NCI-H524 treated with DMSO at 0.1 percent for 48 hours (cell line): ENCODE results near the gene AFAP1L2.
"Not testable (repeated sequence)": the region's sequence is repeated elsewhere in the genome, so short reads cannot be mapped to it uniquely, and the experiment has no call there.

ENCODE experiments used
- DNase-seq: peaks from one replicate; lab custom pipeline; 2025; lab: John Stamatoyannopoulos, UW

AFAP1L2 gene

GRCh38 chr10:114359953-114360345 lies 44.4 kb downstream of the AFAP1L2 start:
- no peak for DNase-seq

GRCh38 chr10:114359041-114359952 lies 45.0 kb downstream of the AFAP1L2 start:
- DNase-seq = no peak

GRCh38 chr10:114357515-114357996 lies 46.7 kb downstream of the AFAP1L2 start:
- no peak for DNase-seq

GRCh38 chr10:114356751-114357514 lies 47.4 kb downstream of the AFAP1L2 start:
- no peak for DNase-seq

- no peak for DNase-seq
Measured at GRCh38 chr10:114356126-114356525, 48.2 kb downstream of the AFAP1L2 start.

DNA sequence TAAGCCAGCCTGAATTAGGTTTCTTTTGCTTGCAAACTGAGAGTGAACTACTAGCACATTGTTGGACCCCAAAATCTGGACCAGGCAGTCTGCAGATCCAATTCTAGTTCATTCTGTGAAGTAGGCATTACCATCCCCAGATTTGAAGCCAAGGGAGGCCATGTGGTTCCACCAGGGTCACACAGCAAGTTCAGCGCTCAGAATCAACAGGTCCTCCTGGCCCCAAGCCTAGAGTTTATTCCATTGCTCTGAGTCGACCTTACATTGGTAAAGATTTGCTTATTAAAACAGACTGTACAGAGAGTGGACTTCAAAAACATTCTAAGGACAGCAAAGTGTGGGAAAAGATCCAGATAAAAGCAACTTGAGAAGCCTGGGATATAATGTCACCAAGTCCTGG lies 50.9 kb downstream of the AFAP1L2 start:
- DNase-seq = no peak

DNA sequence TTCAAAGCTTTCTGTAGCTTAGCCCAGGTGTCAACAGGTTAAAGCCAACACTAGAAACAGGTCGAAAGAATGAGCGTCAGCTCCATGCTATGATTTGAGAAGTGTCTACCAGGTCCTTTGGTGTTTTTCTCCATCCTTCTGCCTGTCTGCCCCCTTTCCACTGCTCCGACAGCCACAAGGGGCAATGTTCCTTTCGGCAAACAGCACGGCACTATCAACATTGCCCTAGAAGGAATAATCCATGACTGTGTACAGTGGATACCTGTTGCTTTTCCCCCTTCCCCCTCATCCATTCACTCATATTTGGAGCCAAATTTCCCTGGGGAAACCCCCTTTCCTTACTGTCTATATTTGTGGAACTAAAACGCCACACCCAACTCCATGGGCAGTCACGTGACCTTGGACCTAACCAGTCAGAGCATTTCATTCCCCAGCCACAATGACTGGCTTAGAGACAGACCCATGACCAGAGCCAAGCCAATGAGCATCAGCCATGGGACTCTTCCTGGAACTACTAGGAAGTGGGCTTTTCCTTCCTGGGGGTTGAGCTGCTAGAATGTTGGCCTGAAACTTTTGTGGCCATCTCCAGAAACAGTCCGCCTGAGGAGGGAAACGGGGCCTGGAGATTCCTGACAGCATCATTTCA lies 51.5 kb downstream of the AFAP1L2 start:
- no peak for DNase-seq

DNA sequence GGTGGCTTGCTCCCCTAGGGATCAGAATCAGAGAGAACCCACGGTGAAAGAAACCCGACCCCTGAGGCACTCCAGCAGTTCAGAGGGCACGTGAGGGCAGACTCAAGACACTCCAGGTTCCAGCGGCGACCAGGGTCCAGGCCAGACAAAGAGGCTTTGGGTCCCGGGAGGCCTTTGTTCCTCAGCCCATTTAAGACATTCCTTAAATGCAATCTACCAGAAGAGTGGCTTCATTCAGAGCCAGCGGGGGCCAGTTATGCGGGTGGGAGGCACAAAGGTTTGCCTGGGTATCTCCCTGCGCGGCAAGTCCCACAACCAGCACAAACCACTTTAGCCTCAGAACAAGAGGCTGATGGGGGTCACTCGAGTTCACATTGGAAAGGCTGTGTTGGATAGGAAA lies 53.6 kb downstream of the AFAP1L2 start:
- DNase-seq = no peak

- DNase-seq = no peak
Measured at GRCh38 chr10:114349522-114350215, 54.6 kb downstream of the AFAP1L2 start.

DNA sequence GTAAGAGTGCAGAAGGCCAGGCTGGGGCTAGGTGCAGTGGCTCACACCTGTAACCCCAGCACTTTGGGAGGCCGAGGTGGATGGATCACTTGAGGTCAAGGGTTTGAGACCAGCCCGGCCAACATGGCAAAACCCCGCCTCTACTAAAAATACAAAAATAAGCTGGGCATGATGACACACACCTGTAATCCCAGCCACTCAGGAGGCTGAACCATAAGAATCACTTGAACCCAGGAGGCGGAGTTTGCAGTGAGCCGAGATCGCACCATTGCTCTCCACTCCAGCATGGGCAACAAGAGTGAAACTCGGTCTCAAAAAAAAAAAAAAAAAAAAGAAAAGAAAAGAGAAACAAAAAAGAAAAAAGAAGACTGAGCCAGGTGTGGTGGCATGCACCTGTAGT lies 55.2 kb downstream of the AFAP1L2 start:
- DNase-seq = not testable (repeated sequence)

- DNase-seq = no peak
Measured at GRCh38 chr10:114347791-114348190, 56.5 kb downstream of the AFAP1L2 start.

DNA sequence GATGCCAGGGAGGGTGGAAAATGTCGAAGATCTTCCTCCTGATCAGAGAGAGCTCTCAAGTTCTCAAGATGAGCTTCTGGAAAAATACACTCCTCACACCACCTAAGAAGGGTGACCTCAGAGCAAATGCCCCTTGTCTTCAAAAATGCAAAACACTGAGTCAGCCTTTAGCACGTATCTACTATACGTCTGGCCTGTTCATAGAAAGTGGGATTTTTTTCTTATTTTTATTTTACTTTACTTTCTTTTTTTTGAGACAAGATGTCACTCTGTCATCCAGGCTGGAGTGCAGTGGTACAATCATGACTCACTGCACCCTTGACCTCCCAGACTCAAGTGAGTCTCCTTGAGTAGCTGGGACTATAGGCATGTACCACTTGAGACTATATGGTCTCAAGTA lies 57.1 kb downstream of the AFAP1L2 start:
- DNase-seq = no peak

DNA sequence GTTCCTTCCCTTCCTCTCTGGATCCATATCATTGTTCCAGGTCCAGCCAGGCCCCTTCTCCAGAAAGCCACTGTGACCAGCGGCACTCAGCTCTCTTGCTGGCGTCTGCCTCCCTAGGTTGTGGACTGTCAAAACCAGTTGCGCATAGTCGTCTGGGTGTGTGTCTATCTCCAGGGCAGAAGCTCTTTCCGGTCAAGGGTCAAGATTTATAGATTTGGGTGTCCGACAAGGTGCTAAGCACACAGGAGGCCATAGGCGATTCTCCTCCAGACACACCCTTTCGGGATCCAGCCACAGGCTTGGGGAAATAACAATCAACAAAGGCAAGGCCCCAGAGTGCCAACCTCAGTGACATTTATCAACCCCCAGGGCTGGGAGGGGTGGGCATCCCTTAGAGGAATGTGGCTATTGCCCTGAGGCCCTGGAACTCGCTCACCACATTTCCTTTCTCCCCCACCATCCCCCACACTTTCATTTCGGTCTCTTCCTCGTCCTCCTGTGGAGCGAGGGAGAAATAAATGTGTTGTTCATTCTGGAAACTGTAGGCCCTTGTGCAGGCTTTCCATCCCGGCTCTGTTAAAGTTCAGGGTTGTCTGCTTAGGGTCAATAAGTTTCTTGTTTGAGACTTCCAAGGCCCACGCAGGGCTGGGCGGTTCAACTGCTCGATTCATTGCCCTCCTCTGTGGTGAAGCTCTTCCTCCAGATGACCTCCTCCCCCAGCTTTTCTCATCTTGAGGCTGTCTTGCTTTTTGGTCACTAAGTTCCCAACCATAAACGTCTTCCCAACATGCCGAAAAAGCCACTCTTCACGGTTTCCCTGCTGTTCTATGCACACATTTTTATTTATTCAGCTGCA lies 57.9 kb downstream of the AFAP1L2 start:
- no peak for DNase-seq

GRCh38 chr10:114345701-114346100 lies 58.6 kb downstream of the AFAP1L2 start:
- no peak for DNase-seq

GRCh38 chr10:114343623-114344505 lies 60.4 kb downstream of the AFAP1L2 start:
- DNase-seq = no peak

- DNase-seq = no peak
Measured at GRCh38 chr10:114342976-114343375, 61.3 kb downstream of the AFAP1L2 start.

- DNase-seq = no peak
Measured at GRCh38 chr10:114340816-114341215, 63.5 kb downstream of the AFAP1L2 start.

- DNase-seq = no peak
Measured at GRCh38 chr10:114337510-114338462, 66.5 kb downstream of the AFAP1L2 start.
